Heart left ventricle (tissue), 13 donors: ENCODE data around the gene FBF1.

Source experiments
- POLR2A ChIP-seq, 2 donors: fragments of 450-650 bp; IDR thresholded peaks; one replicate each; pipeline ENCODE4 v1.6.1; 2017; ENCODE audit warnings: antibody characterized with exemption in 2 of 2, mild to moderate bottlenecking in 2 of 2, moderate library complexity in 2 of 2
- TF ChIP-seq, protein P1 (sequence below), 12 donors: fragments of 200-600 bp; sonication (generic) in 4 of 12; IDR thresholded peaks; one replicate each; pipeline versions ENCODE4 v1.5.0 to v1.8.0; 2018 to 2022; ENCODE audit warnings: antibody characterized with exemption in 12 of 12, mild to moderate bottlenecking in 5 of 12
- donor health status: ischemic (EF 13 %, LVEDD 7.1; RV severe dilation, severe dysfunction).
- donor health status: DM: no; HTN: yes; CAD: no.
- donor health status: DM: no; HTN: no; CAD: no.
- donor health status: ischemic (EF 25% LVEDD 6.9; RV normal size, moderate dysfunction).
- donor health status: ischemic (EF 25% LVEDD 5.7; RV mildly dilated, moderate dysfunction).
- donor health status: ischemic (EF 35%, LVEDD 5.7; RV mildly dilated, moderate dysfunction).
- donor health status: nonischemic (EF 11% LVEDD 7.7; RV severe dilation, severe dysfunction).
- donor health status: DM: yes; HTN: yes; CAD: no.
- donor health status: PGD.
- donor health status: ischemic (EF 29% LVEDD 5.4; RV normal size, mild dysfunction).
- donor health status: nonischemic (EF 23%, LVEDD 6.1; RV moderate dilation, normal function).

DNA sequence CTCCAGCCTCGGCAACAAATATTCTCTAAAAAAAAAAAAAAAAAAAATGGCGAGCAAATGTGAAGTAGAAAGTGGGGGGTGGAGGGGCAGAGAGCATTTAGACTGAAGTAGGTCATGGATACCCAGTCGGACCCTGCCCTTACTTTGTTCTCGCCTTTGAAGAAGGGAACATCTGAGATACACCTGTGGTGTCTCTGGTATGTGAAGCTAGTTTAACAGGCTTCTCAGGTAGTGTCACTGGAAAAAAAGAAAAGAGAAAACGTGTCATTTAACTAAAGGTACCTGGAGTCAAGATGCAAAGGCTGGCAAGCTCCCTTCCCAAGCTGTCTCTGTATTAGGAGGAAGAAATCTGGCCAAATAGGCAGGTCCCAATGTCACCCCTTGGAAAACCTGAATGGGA is 8.0 kb downstream of the FBF1 start:
- TF ChIP-seq, protein P1, sequence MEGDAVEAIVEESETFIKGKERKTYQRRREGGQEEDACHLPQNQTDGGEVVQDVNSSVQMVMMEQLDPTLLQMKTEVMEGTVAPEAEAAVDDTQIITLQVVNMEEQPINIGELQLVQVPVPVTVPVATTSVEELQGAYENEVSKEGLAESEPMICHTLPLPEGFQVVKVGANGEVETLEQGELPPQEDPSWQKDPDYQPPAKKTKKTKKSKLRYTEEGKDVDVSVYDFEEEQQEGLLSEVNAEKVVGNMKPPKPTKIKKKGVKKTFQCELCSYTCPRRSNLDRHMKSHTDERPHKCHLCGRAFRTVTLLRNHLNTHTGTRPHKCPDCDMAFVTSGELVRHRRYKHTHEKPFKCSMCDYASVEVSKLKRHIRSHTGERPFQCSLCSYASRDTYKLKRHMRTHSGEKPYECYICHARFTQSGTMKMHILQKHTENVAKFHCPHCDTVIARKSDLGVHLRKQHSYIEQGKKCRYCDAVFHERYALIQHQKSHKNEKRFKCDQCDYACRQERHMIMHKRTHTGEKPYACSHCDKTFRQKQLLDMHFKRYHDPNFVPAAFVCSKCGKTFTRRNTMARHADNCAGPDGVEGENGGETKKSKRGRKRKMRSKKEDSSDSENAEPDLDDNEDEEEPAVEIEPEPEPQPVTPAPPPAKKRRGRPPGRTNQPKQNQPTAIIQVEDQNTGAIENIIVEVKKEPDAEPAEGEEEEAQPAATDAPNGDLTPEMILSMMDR (IDR thresholded peaks at IDR 0.05) = no peak
- no peak for TF ChIP-seq POLR2A (IDR thresholded peaks at IDR 0.05)
